Measurements from ENCODE around the gene HDAC8. TPM values are rescaled to one million over a fixed set of nuclear protein-coding genes. Genes with fewer than 3 reads are reported as not detected.

HDAC8 gene
- total RNA-seq, 2 donors from 2014 or later = 32.5 to 63.8 TPM

- H3K27ac ChIP-seq = no peak overlapping the region
- H3K36me3 ChIP-seq = no peaks in the 10 kb centered on the region
- no peak overlapping the region for H3K4me3 ChIP-seq
- ATAC-seq (ENCODE audit: insufficient number of reproducible peaks, low FRiP score, low read depth) = no peak
- no peak for TF ChIP-seq CTCF (IDR thresholded peaks at IDR 0.05)
- no peaks in the 10 kb centered on the region for H3K9me3 ChIP-seq
- DNase-seq (ENCODE audit: low spot score) = no peak
- H3K27me3 ChIP-seq (replicated peaks; ENCODE audit: insufficient read depth) = no peaks in the 10 kb centered on the region
- H3K4me1 ChIP-seq (ENCODE audit: control insufficient read depth in 1 of 2, low read depth in 2 of 2) = no peaks in the 10 kb centered on the region
Measured at GRCh38 chrX:72477376-72477775, 95.3 kb downstream of the HDAC8 start.

- Histone ChIP-seq H3K9me3 (no peaks in the 10 kb centered on the region), H3K4me1 (ENCODE audit: control insufficient read depth in 1 of 2, low read depth in 2 of 2) (no peaks in the 10 kb centered on the region), H3K27me3 (replicated peaks; ENCODE audit: insufficient read depth) (no peaks in the 10 kb centered on the region), H3K27ac (no peak overlapping the region), H3K36me3 (no peaks in the 10 kb centered on the region), H3K4me3 (no peak overlapping the region)
- no peak for ATAC-seq (ENCODE audit: insufficient number of reproducible peaks, low FRiP score, low read depth)
- DNase-seq (ENCODE audit: low spot score) = no peak
- TF ChIP-seq CTCF (IDR thresholded peaks at IDR 0.05) = no peak
Measured at GRCh38 chrX:72475952-72476668, 96.5 kb downstream of the HDAC8 start.

GRCh38 chrX:72475338-72475737 lies 97.3 kb downstream of the HDAC8 start:
- Histone ChIP-seq H3K4me1 (ENCODE audit: control insufficient read depth in 1 of 2, low read depth in 2 of 2) (no peaks in the 10 kb centered on the region), H3K36me3 (no peaks in the 10 kb centered on the region), H3K4me3 (no peak overlapping the region), H3K27me3 (replicated peaks; ENCODE audit: insufficient read depth) (no peaks in the 10 kb centered on the region), H3K27ac (no peak overlapping the region), H3K9me3 (no peaks in the 10 kb centered on the region)
- no peak for TF ChIP-seq CTCF (IDR thresholded peaks at IDR 0.05)
- no peak for ATAC-seq (ENCODE audit: insufficient number of reproducible peaks, low FRiP score, low read depth)
- DNase-seq (ENCODE audit: low spot score) = no peak

- no peak for TF ChIP-seq CTCF (IDR thresholded peaks at IDR 0.05)
Measured at GRCh38 chrX:72470532-72471223, 102.0 kb downstream of the HDAC8 start.

GRCh38 chrX:72470117-72470516 lies 102.5 kb downstream of the HDAC8 start:
- Histone ChIP-seq H3K27me3 (replicated peaks; ENCODE audit: insufficient read depth) (no peaks in the 10 kb centered on the region), H3K27ac (no peak overlapping the region), H3K4me3 (no peak overlapping the region), H3K9me3 (no peaks in the 10 kb centered on the region), H3K36me3 (no peaks in the 10 kb centered on the region), H3K4me1 (ENCODE audit: control insufficient read depth in 1 of 2, low read depth in 2 of 2) (no peaks in the 10 kb centered on the region)
- no peak for TF ChIP-seq CTCF (IDR thresholded peaks at IDR 0.05)
- ATAC-seq (ENCODE audit: insufficient number of reproducible peaks, low FRiP score, low read depth) (no peak), DNase-seq (ENCODE audit: low spot score) (no peak)

More at GRCh38 chrX:72470532-72471223, 102.0 kb downstream of the HDAC8 start:
- Histone ChIP-seq H3K36me3 (no peaks in the 10 kb centered on the region), H3K4me3 (no peak overlapping the region), H3K4me1 (ENCODE audit: control insufficient read depth in 1 of 2, low read depth in 2 of 2) (no peaks in the 10 kb centered on the region), H3K27me3 (replicated peaks; ENCODE audit: insufficient read depth) (no peaks in the 10 kb centered on the region), H3K27ac (no peak overlapping the region), H3K9me3 (no peaks in the 10 kb centered on the region)
- no peak for DNase-seq (ENCODE audit: low spot score)
- no peak for ATAC-seq (ENCODE audit: insufficient number of reproducible peaks, low FRiP score, low read depth)

Measured in thoracic aorta (tissue), 2 donors.